HepG2 (cell line): ENCODE measurements around the gene C1QTNF12. TPM values are rescaled to one million over a fixed set of nuclear protein-coding genes. Genes with fewer than 3 reads are reported as not detected.

Experiments
- BORCS8-MEF2B ChIP-seq: sonication (generic); formaldehyde crosslinking; IDR thresholded peaks from 2 replicates; pipeline ENCODE4 v1.8.0; 2022; ENCODE audit warnings: mild to moderate bottlenecking, missing genetic modification reagents
- EED ChIP-seq: sonication (generic); formaldehyde crosslinking; IDR thresholded peaks from 2 replicates; pipeline ENCODE4 v1.5.0; 2020; ENCODE audit warnings: mild to moderate bottlenecking, missing genetic modification reagents
- GATAD2A ChIP-seq: IDR thresholded peaks from 2 replicates; pipeline ENCODE4 v1.6.1; 2016
- KDM1A ChIP-seq: IDR thresholded peaks from 2 replicates; pipeline ENCODE4 v1.6.1; 2016; ENCODE audit warnings: missing compliant biosample characterization
- KMT2A ChIP-seq: sonication (generic); formaldehyde crosslinking; IDR thresholded peaks from 2 replicates; pipeline ENCODE4 v1.4.0; 2020; ENCODE audit warnings: missing genetic modification reagents
- NFE2L2 ChIP-seq: fragments of 150-350 bp; IDR thresholded peaks from 2 replicates; pipeline ENCODE4 v1.6.1; 2014; ENCODE audit warnings: low read length
- NFYB ChIP-seq: sonication (generic); formaldehyde crosslinking; IDR thresholded peaks from 2 replicates; pipeline ENCODE4 v1.4.0; 2020; ENCODE audit warnings: missing genetic modification reagents
- SNAI1 ChIP-seq: sonication (generic); formaldehyde crosslinking; IDR thresholded peaks from 2 replicates; pipeline ENCODE4 v1.5.0; 2020; ENCODE audit warnings: mild to moderate bottlenecking, missing genetic modification reagents, borderline replicate concordance
- SOX13 ChIP-seq, 3 experiments: fragments of 450-650 bp in 1 of 3; sonication (generic) in 1 of 3; formaldehyde crosslinking in 1 of 3; IDR thresholded peaks in 2 of 3; conservative IDR thresholded peaks in 1 of 3; 2 replicates each; pipeline versions ENCODE4 v1.5.0 to v1.6.1; 2016 to 2020; ENCODE audit warnings: antibody characterized with exemption in 1 of 3, mild to moderate bottlenecking in 1 of 3, missing compliant biosample characterization in 1 of 3, missing genetic modification reagents in 1 of 3, moderate library complexity in 1 of 3
- THYN1 ChIP-seq: sonication (generic); formaldehyde crosslinking; IDR thresholded peaks from 2 replicates; pipeline ENCODE4 v1.8.1; 2023; ENCODE audit warnings: low read depth, mild to moderate bottlenecking, moderate library complexity, missing genetic modification reagents, borderline replicate concordance
- TP53 ChIP-seq: sonication (generic); formaldehyde crosslinking; conservative IDR thresholded peaks from 2 replicates; pipeline ENCODE4 v1.4.0; 2020; ENCODE audit warnings: missing genetic modification reagents
- TSC22D2 ChIP-seq: sonication (generic); formaldehyde crosslinking; IDR thresholded peaks from 2 replicates; pipeline ENCODE4 v1.5.1; 2020; ENCODE audit warnings: missing genetic modification reagents, mild to moderate bottlenecking, borderline replicate concordance
- ZBTB1 ChIP-seq: sonication (generic); formaldehyde crosslinking; IDR thresholded peaks from 2 replicates; pipeline ENCODE4 v1.4.0; 2020; ENCODE audit warnings: missing genetic modification reagents, borderline replicate concordance
- ZNF496 ChIP-seq: sonication (generic); formaldehyde crosslinking; IDR thresholded peaks from 2 replicates; pipeline ENCODE4 v1.8.1; 2023; ENCODE audit warnings: mild to moderate bottlenecking, moderate library complexity, missing genetic modification reagents; ENCODE audit not compliant: insufficient replicate concordance
- ZNF747 ChIP-seq: sonication (generic); formaldehyde crosslinking; IDR thresholded peaks from 2 replicates; pipeline ENCODE4 v1.8.1; 2023; ENCODE audit warnings: missing genetic modification reagents, mild to moderate bottlenecking, borderline replicate concordance
- ZNF761 ChIP-seq: sonication (generic); formaldehyde crosslinking; conservative IDR thresholded peaks from 2 replicates; pipeline ENCODE4 v1.4.0; 2020; ENCODE audit warnings: mild to moderate bottlenecking, missing genetic modification reagents
- ZNF891 ChIP-seq: sonication (generic); formaldehyde crosslinking; IDR thresholded peaks from 2 replicates; pipeline ENCODE4 v1.5.0; 2020; ENCODE audit warnings: mild to moderate bottlenecking, missing genetic modification reagents
- ZSCAN5A ChIP-seq: sonication (generic); formaldehyde crosslinking; IDR thresholded peaks from 2 replicates; pipeline ENCODE4 v1.8.0; 2022; ENCODE audit warnings: mild to moderate bottlenecking, missing genetic modification reagents, borderline replicate concordance
- polyA plus RNA-seq, 8 experiments: library from polyadenylated mRNA; depleted of rRNA in 3 of 8; stranded (reverse) in 7 of 8; unstranded in 1 of 8; fragments of >200 nt; fragmentation: Illumina TruSeq in 4 of 8; extraction: Trizol in 4 of 8; gene quantifications; 2 replicates each; pipeline versions ENCODE4 v1.2.1 to v1.2.3, GENCODE V29; 2011 to 2016; ENCODE audit warnings: low read depth in 4 of 8, missing spikeins in 1 of 8, mixed read lengths in 1 of 8; ENCODE audit not compliant: insufficient read depth in 1 of 8
- total RNA-seq, 5 experiments: library from RNA; depleted of rRNA; stranded (reverse); fragments of >200 nt; fragmentation: Illumina TruSeq; extraction: Trizol; gene quantifications; 2 replicates each; pipeline ENCODE4 v1.2.3, GENCODE V29; 2016; ENCODE audit warnings: low read depth in 1 of 5
- TF ChIP-seq, protein P1 (sequence below): sonication (generic); formaldehyde crosslinking; IDR thresholded peaks from 2 replicates; pipeline ENCODE4 v1.4.0; 2020; ENCODE audit warnings: missing genetic modification reagents
- TF ChIP-seq, protein P2 (sequence below): sonication (generic); formaldehyde crosslinking; IDR thresholded peaks from 2 replicates; pipeline ENCODE4 v1.4.0; 2020; ENCODE audit warnings: mild to moderate bottlenecking, missing genetic modification reagents
- TF ChIP-seq, protein P3 (sequence below): sonication (generic); formaldehyde crosslinking; IDR thresholded peaks from 2 replicates; pipeline ENCODE4 v1.8.0; 2022; ENCODE audit warnings: missing genetic modification reagents, mild to moderate bottlenecking, inconsistent platforms, borderline replicate concordance
- TF ChIP-seq, protein P4 (sequence below): sonication (generic); formaldehyde crosslinking; IDR thresholded peaks from 2 replicates; pipeline ENCODE4 v1.4.0; 2020; ENCODE audit warnings: missing genetic modification reagents, borderline replicate concordance

C1QTNF12 gene
- total and polyA plus RNA-seq, 2 of the 13 experiments (the other 11 are each of a cell fraction or from before 2014, with no cell fraction given): 0.18 to 0.64 TPM

DNA sequence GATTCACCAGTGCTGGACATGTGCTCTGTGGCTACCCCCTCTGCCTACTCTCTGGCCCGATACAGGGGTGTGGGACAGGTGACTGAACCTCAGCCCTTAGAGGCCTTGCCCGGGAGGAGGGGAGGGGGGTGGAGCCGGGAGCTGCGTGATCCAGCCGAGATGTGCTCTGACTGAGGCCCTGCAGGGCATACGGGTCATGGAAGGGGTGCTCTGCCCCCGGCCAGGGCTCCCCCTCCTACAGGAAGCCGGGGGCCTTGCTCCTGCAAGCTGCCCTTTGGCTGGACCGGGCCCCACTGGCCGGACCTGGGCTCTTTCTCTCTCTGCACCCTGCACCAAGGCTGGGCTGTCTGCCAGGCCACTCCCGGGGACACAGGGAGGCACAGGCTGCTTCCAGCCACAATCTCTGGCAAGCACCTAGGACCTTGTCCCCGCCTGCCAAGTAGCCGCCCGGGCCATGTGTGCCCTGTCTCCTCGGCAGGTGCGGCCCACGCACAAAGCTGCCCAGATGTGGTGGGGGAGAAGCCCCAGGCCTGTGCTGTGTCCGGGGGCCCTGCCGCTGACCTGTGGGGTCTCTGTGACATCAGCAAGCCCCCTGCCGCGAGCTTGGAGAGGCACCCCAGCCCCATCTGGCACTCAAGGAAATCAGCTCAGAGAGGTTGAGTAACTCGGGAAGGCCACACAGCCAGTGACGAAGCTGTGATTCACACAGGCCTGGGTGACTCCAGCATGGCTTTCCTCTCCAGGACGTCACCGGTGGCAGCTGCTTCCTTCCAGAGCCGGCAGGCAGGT, 35.2 kb upstream of the C1QTNF12 start (continued):
- TF ChIP-seq, protein P1, sequence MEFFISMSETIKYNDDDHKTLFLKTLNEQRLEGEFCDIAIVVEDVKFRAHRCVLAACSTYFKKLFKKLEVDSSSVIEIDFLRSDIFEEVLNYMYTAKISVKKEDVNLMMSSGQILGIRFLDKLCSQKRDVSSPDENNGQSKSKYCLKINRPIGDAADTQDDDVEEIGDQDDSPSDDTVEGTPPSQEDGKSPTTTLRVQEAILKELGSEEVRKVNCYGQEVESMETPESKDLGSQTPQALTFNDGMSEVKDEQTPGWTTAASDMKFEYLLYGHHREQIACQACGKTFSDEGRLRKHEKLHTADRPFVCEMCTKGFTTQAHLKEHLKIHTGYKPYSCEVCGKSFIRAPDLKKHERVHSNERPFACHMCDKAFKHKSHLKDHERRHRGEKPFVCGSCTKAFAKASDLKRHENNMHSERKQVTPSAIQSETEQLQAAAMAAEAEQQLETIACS (CRISPR knock-in tag): no peak
- TF ChIP-seq SNAI1 (CRISPR knock-in tag): no peak
- no peak for TF ChIP-seq ZBTB1 (CRISPR knock-in tag)
- no peak for TF ChIP-seq NFE2L2
- no peak; the same call in 1 of the 2 replicates for TF ChIP-seq SOX13 (IDR thresholded peaks at IDR 0.05)
- 0 out of 4 replicates have a peak, but pooled peaks of 1 of the 2 experiments have one; percentile 23 for TF ChIP-seq SOX13 (CRISPR knock-in tag; conservative IDR thresholded peaks at IDR 0.05 in 1 of 2, IDR thresholded peaks at IDR 0.05 in 1 of 2)
- TF ChIP-seq, protein P2, sequence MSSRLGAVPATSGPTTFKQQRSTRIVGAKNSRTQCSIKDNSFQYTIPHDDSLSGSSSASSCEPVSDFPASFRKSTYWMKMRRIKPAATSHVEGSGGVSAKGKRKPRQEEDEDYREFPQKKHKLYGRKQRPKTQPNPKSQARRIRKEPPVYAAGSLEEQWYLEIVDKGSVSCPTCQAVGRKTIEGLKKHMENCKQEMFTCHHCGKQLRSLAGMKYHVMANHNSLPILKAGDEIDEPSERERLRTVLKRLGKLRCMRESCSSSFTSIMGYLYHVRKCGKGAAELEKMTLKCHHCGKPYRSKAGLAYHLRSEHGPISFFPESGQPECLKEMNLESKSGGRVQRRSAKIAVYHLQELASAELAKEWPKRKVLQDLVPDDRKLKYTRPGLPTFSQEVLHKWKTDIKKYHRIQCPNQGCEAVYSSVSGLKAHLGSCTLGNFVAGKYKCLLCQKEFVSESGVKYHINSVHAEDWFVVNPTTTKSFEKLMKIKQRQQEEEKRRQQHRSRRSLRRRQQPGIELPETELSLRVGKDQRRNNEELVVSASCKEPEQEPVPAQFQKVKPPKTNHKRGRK (CRISPR knock-in tag): no peak
- peak; percentile 99; the same call in 1 of the 2 replicates for TF ChIP-seq ZNF747 (CRISPR knock-in tag)
- TF ChIP-seq NFYB (CRISPR knock-in tag): no peak; the same call in 1 of the 2 replicates
- peak; percentile 93 for TF ChIP-seq EED
- TF ChIP-seq, protein P3, sequence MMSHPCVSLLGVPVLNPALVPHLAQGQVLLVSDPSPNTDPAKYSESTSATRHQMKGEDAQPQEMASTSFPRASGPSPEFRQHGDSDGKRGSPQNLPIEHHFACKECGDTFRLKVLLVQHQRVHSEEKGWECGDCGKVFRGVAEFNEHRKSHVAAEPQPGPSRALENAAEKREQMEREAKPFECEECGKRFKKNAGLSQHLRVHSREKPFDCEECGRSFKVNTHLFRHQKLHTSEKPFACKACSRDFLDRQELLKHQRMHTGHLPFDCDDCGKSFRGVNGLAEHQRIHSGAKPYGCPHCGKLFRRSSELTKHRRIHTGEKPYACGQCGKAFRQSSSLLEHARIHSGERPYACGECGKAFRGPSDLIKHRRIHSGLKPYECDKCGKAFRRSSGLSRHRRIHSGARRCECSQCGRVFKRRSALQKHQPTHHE (CRISPR knock-in tag): no peak
- TF ChIP-seq BORCS8-MEF2B (CRISPR knock-in tag): peak; percentile 27; the same call in 1 of the 2 replicates
- peak; percentile 90 for TF ChIP-seq ZNF761 (CRISPR knock-in tag)
- TF ChIP-seq GATAD2A (CRISPR knock-in tag): peak; percentile 72
- TF ChIP-seq KDM1A: peak; percentile 89
- TF ChIP-seq, protein P4, sequence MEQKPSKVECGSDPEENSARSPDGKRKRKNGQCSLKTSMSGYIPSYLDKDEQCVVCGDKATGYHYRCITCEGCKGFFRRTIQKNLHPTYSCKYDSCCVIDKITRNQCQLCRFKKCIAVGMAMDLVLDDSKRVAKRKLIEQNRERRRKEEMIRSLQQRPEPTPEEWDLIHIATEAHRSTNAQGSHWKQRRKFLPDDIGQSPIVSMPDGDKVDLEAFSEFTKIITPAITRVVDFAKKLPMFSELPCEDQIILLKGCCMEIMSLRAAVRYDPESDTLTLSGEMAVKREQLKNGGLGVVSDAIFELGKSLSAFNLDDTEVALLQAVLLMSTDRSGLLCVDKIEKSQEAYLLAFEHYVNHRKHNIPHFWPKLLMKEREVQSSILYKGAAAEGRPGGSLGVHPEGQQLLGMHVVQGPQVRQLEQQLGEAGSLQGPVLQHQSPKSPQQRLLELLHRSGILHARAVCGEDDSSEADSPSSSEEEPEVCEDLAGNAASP (CRISPR knock-in tag): 0 out of 2 replicates have a peak, but pooled peaks have one; percentile 8
- no peak for TF ChIP-seq ZSCAN5A (CRISPR knock-in tag)
- TF ChIP-seq TSC22D2 (CRISPR knock-in tag): no peak
- TF ChIP-seq ZNF496 (CRISPR knock-in tag): no peak
- TF ChIP-seq KMT2A (CRISPR knock-in tag): 0 out of 2 replicates have a peak, but pooled peaks have one; percentile 19
- no peak for TF ChIP-seq ZNF891 (CRISPR knock-in tag)
- TF ChIP-seq THYN1 (CRISPR knock-in tag): no peak
- no peak for TF ChIP-seq TP53 (CRISPR knock-in tag)
